K562 (cell line): Measurements from ENCODE around the gene IRF2BP2. TPM values are rescaled to one million over a fixed set of nuclear protein-coding genes. Genes with fewer than 3 reads are reported as not detected.

ENCODE experiments used
- ATAC-seq: fragments of 200-7000 bp; cut with Tn5 transposase; 3 replicates; pipeline ENCODE4 v1.9.1; 2020; ENCODE audit warnings: moderate library complexity
- BruUV-seq: library from RNA; stranded (reverse); fragments of 400-500 nt; replicated peaks from 2 replicates; lab custom pipeline; 2021; lab: Mats Ljungman, UMichigan
- CTCF ChIA-PET: fragments of 300-600 bp; formaldehyde crosslinking; extraction: SDS; loops from one replicate; lab custom pipeline; 2021; ENCODE audit warnings: low intra/inter-chr PET ratio; lab: Yijun Ruan, JAX
- POLR2A ChIA-PET: fragments of 300-600, 350-650 bp; sonication (Branson Sonifier 250); formaldehyde crosslinking; extraction: SDS; loops from one replicate; lab custom pipeline; 2021; ENCODE audit warnings: antibody characterized with exemption, inconsistent platforms; lab: Yijun Ruan, JAX
- DNase-seq, 4 experiments: peaks; one replicate each; pipeline versions ENCODE4 v3.0.0 to v3.0.0-alpha.2; 2011 to 2018; ENCODE audit warnings: low spot score in 3 of 4, mixed read lengths in 3 of 4; ENCODE audit errors: extremely low read depth in 1 of 4
- FAIRE-seq: peaks from 2 replicates; lab custom pipeline; 2011; peaks lifted over from hg19 to GRCh38; lab: Jason Lieb, UNC
- H2AFZ ChIP-seq: 2 replicates; pipeline ENCODE4 v1.6.0; 2011; ENCODE audit warnings: low read depth, low read length, control low read depth, inconsistent platforms
- H3K27ac ChIP-seq: fragments of 200-600 bp; 3 replicates; pipeline ENCODE4 v1.8.0; 2011; ENCODE audit warnings: low read depth, mild to moderate bottlenecking, control low read depth, inconsistent platforms, low read length, moderate library complexity, mixed read lengths; ENCODE audit errors: extremely low read depth
- H3K27me3 ChIP-seq, 2 experiments: fragments of 300-600 bp in 1 of 2; 2 replicates in 1 of 2; 3 replicates in 1 of 2; pipeline versions ENCODE4 v1.6.0 to v1.8.0; 2011; ENCODE audit warnings: inconsistent platforms in 2 of 2, low read length in 2 of 2, mild to moderate bottlenecking in 1 of 2, mixed read lengths in 1 of 2, moderate library complexity in 1 of 2; ENCODE audit not compliant: control insufficient read depth in 2 of 2, insufficient read depth in 2 of 2
- H3K36me3 ChIP-seq: fragments of 300-600 bp; 3 replicates; pipeline ENCODE4 v1.8.0; 2011; ENCODE audit warnings: mild to moderate bottlenecking, low read length, inconsistent platforms; ENCODE audit not compliant: control insufficient read depth, insufficient read depth
- H3K4me1 ChIP-seq, 2 experiments: fragments of 200-600 bp in 1 of 2; replicated peaks in 1 of 2; 2 replicates in 1 of 2; 3 replicates in 1 of 2; pipeline versions ENCODE4 v1.5.1 to v1.8.0; 2011; ENCODE audit warnings: inconsistent platforms in 2 of 2, low read length in 2 of 2, mild to moderate bottlenecking in 1 of 2, mixed read lengths in 1 of 2, moderate library complexity in 1 of 2; ENCODE audit not compliant: control insufficient read depth in 2 of 2, insufficient read depth in 2 of 2
- H3K4me2 ChIP-seq: 2 replicates; pipeline ENCODE4 v1.6.1; 2011; ENCODE audit warnings: low read length, control low read depth, inconsistent platforms, mixed read lengths; ENCODE audit not compliant: insufficient read depth
- H3K4me3 ChIP-seq: fragments of 200-600 bp; sonication (generic), shearing (Covaris generic); 2 replicates; pipeline ENCODE4 v1.5.1; 2016; ENCODE audit warnings: control low read depth, inconsistent platforms
- H3K79me2 ChIP-seq: fragments of 200-600 bp; 3 replicates; pipeline ENCODE4 v1.8.0; 2011; ENCODE audit warnings: low read length, inconsistent platforms; ENCODE audit not compliant: control insufficient read depth, insufficient read depth
- H3K9ac ChIP-seq, 2 experiments: 2 replicates each; pipeline versions ENCODE4 v1.6.0 to v1.6.1; 2011; ENCODE audit warnings: low read depth in 2 of 2, low read length in 2 of 2, control low read depth in 1 of 2, inconsistent platforms in 1 of 2, mild to moderate bottlenecking in 1 of 2, mixed read lengths in 1 of 2; ENCODE audit not compliant: insufficient read depth in 1 of 2
- H3K9me1 ChIP-seq: one replicate; pipeline ENCODE4 v1.6.0; 2011; ENCODE audit warnings: inconsistent platforms, mild to moderate bottlenecking, low read length, moderate library complexity; ENCODE audit not compliant: control insufficient read depth, insufficient read depth
- H3K9me3 ChIP-seq: replicated peaks from 2 replicates; pipeline ENCODE4 v1.5.1; 2011; ENCODE audit warnings: low read depth, low read length, inconsistent platforms; ENCODE audit not compliant: control insufficient read depth, insufficient read depth
- H4K20me1 ChIP-seq: replicated peaks from 2 replicates; pipeline ENCODE4 v1.6.1; 2011; ENCODE audit warnings: low read length, inconsistent platforms, mixed read lengths; ENCODE audit not compliant: control insufficient read depth, insufficient read depth
- DMBX1 ChIP-seq: fragments of 250-450 bp; sonication (Bioruptor Pico); IDR thresholded peaks from 2 replicates; pipeline ENCODE4 v1.8.0; 2022; ENCODE audit warnings: inconsistent platforms, mild to moderate bottlenecking, moderate library complexity, borderline replicate concordance
- ELF4 ChIP-seq: fragments of 450-650 bp; formaldehyde crosslinking; IDR thresholded peaks from 2 replicates; pipeline ENCODE4 v1.4.0; 2022; ENCODE audit warnings: missing genetic modification characterization
- ETS2 ChIP-seq: IDR thresholded peaks from 2 replicates; pipeline ENCODE4 v1.6.1; 2016; ENCODE audit warnings: borderline replicate concordance, missing genetic modification characterization, mild to moderate bottlenecking, moderate library complexity, missing compliant biosample characterization; ENCODE audit not compliant: poor library complexity, severe bottlenecking
- ETV5 ChIP-seq: sonication (generic); formaldehyde crosslinking; IDR thresholded peaks from 2 replicates; pipeline ENCODE4 v1.4.0; 2020; ENCODE audit warnings: low read depth, mild to moderate bottlenecking, missing genetic modification reagents
- FOXJ3 ChIP-seq: sonication (generic); formaldehyde crosslinking; IDR thresholded peaks from 2 replicates; pipeline ENCODE4 v1.4.0; 2020; ENCODE audit warnings: mild to moderate bottlenecking, missing genetic modification reagents
- GABPA ChIP-seq: fragments of 200-800 bp; sonication (Bioruptor generic); conservative IDR thresholded peaks from 2 replicates; pipeline ENCODE4 v1.6.1; 2016; ENCODE audit warnings: low read depth, missing genetic modification characterization, missing compliant biosample characterization
- IFI16 ChIP-seq: fragments of 250-450 bp; sonication (Bioruptor Pico); IDR thresholded peaks from 2 replicates; pipeline ENCODE4 v2.1.2; 2022; ENCODE audit warnings: mild to moderate bottlenecking, inconsistent platforms
- ILK ChIP-seq: fragments of 450-650 bp; IDR thresholded peaks from 2 replicates; pipeline ENCODE4 v1.6.1; 2016; ENCODE audit warnings: missing genetic modification characterization, low read depth, mild to moderate bottlenecking, missing compliant biosample characterization, moderate library complexity, borderline replicate concordance
- KLF6 ChIP-seq: fragments of 250-450 bp; sonication (Bioruptor Pico); IDR thresholded peaks from 2 replicates; pipeline ENCODE4 v1.4.0; 2020; ENCODE audit warnings: mild to moderate bottlenecking, moderate library complexity, borderline replicate concordance
- MCM5 ChIP-seq: fragments of 450-650 bp; IDR thresholded peaks from 2 replicates; pipeline ENCODE4 v1.6.1; 2016; ENCODE audit warnings: low read depth
- NEUROD1 ChIP-seq: fragments of 150-350 bp; IDR thresholded peaks from 2 replicates; pipeline ENCODE4 v1.6.1; 2014; ENCODE audit warnings: borderline replicate concordance, low read length, low read depth; ENCODE audit not compliant: partially characterized antibody
- NRF1 ChIP-seq, 2 experiments: fragments of 450-650 bp; IDR thresholded peaks in 1 of 2; conservative IDR thresholded peaks in 1 of 2; 2 replicates each; pipeline ENCODE4 v1.6.1; 2014; ENCODE audit warnings: mild to moderate bottlenecking in 2 of 2
- SMARCB1 ChIP-seq: IDR thresholded peaks from 2 replicates; pipeline ENCODE4 v1.6.1; 2011; ENCODE audit warnings: improper control_type of control experiment, low read depth; ENCODE audit not compliant: insufficient read length
- SUPT5H ChIP-seq: fragments of 450-650 bp; IDR thresholded peaks from 2 replicates; pipeline ENCODE4 v1.6.1; 2016
- TEAD1 ChIP-seq, 2 experiments: fragments of 450-650 bp in 1 of 2; sonication (generic) in 1 of 2; formaldehyde crosslinking; IDR thresholded peaks; 2 replicates each; pipeline versions ENCODE4 v1.4.0 to v1.8.0; 2020 to 2022; ENCODE audit warnings: mild to moderate bottlenecking in 2 of 2, missing genetic modification reagents in 1 of 2
- ZBTB12 ChIP-seq: fragments of 250-450 bp; sonication (Bioruptor Pico); IDR thresholded peaks from 2 replicates; pipeline ENCODE4 v1.4.0; 2020
- ZNF121 ChIP-seq: sonication (generic); formaldehyde crosslinking; conservative IDR thresholded peaks from 2 replicates; pipeline ENCODE4 v1.8.0; 2022; ENCODE audit warnings: missing genetic modification reagents
- ZNF143 ChIP-seq: sonication (generic); formaldehyde crosslinking; IDR thresholded peaks from 2 replicates; pipeline ENCODE4 v1.9.0; 2022; ENCODE audit warnings: mild to moderate bottlenecking, missing genetic modification reagents
- ZNF695 ChIP-seq: fragments of 450-650 bp; formaldehyde crosslinking; IDR thresholded peaks from 2 replicates; pipeline ENCODE4 v1.4.0; 2020; ENCODE audit warnings: mild to moderate bottlenecking, moderate library complexity
- ZNF77 ChIP-seq: fragments of 250-450 bp; sonication (Bioruptor Pico); IDR thresholded peaks from 2 replicates; pipeline ENCODE4 v1.5.0; 2020
- ZNF830 ChIP-seq: fragments of 250-450 bp; sonication (Bioruptor Pico); IDR thresholded peaks from 2 replicates; pipeline ENCODE4 v1.5.0; 2021; ENCODE audit warnings: mild to moderate bottlenecking
- WGBS: fragments of 100-300 bp; shearing (Covaris generic); methylation state at CpG from one replicate; pipeline ENCODE4 v1.1.6; 2016; ENCODE audit warnings: low coverage, mixed read lengths; ENCODE audit not compliant: insufficient coverage; ENCODE audit errors: missing lambda C conversion rate; 5-methylcytosine and 5-hydroxymethylcytosine counted together
- in situ Hi-C: fragments of 300-500 bp; cut with MboI; formaldehyde crosslinking; loops from 4 replicates; pipeline ENCODE4 v1.15.0; 2018; ENCODE audit warnings: inconsistent platforms, mixed read lengths
- intact Hi-C: fragments of 100-400 bp; cut with micrococcal nuclease; formaldehyde crosslinking; loops from 2 replicates; pipeline ENCODE4 v1.14.2; 2022
- polyA plus RNA-seq, 8 experiments: library from polyadenylated mRNA; depleted of rRNA in 4 of 8; stranded (reverse) in 5 of 8; unstranded in 3 of 8; fragments of >200 nt; fragmentation: Nextera tagmentation in 2 of 8; fragmentation: Illumina TruSeq in 1 of 8; extraction: Ambion mirVana in 2 of 8; extraction: Trizol in 1 of 8; gene quantifications; 2 replicates each; pipeline versions ENCODE4 v1.2.1 to v1.2.3, GENCODE V29; 2011 to 2014; ENCODE audit warnings: inconsistent platforms in 1 of 8, missing spikeins in 1 of 8
- total RNA-seq, 7 experiments: library from RNA; depleted of rRNA in 6 of 7; stranded (reverse); fragments of >200 nt in 6 of 7; fragmentation: Illumina TruSeq in 2 of 7; extraction: Trizol in 2 of 7; gene quantifications; 2 replicates each; pipeline versions ENCODE4 v1.2.1 to v1.2.3, GENCODE V29; 2011 to 2021; ENCODE audit warnings: low replicate concordance in 1 of 7
- TF ChIP-seq, protein P1 (sequence below): fragments of 450-650 bp; IDR thresholded peaks from 2 replicates; pipeline ENCODE4 v1.6.1; 2018; ENCODE audit warnings: mild to moderate bottlenecking, low read depth; ENCODE audit not compliant: partially characterized antibody

IRF2BP2 gene
- total and polyA plus RNA-seq, 9 of the 15 experiments (the other 6 are each of a cell fraction or from before 2014, with no cell fraction given): 7.7 to 68.6 (median 22.1) TPM

GRCh38 chr1:234555390-234556024, 54.5 kb downstream of the IRF2BP2 start:
- Histone ChIP-seq H3K27me3 (no peaks in the 10 kb centered on the region), H3K36me3 (no peaks in the 10 kb centered on the region), H3K9ac (peak overlapping the region in 1 of 2 experiments; percentile 66; a peak in 1 of 4 replicates), H3K27ac (peak overlapping the region; percentile 32; the same call in 2 of the 3 replicates), H3K9me3 (no peaks in the 10 kb centered on the region), H3K9me1 (no peaks in the 10 kb centered on the region), H3K4me2 (no peak overlapping the region), H3K79me2 (no peaks in the 10 kb centered on the region), H2AFZ (peak overlapping the region; percentile 58; the same call in 1 of the 2 replicates), H3K4me1 (peaks cover 32 to 54% of the 10 kb centered on the region in 2 experiments), H3K4me3 (no peak overlapping the region), H4K20me1 (no peaks in the 10 kb centered on the region)
- ATAC-seq (no peak), DNase-seq (no peak), FAIRE-seq (no peak)
- in situ Hi-C loops: no loop called here
- intact Hi-C loops: no loop called here
- 90% methylated on average over 10 of the region's 10 CpGs for WGBS
- POLR2A ChIA-PET: interaction anchor here (0.7 to 4.9 kb wide), 9 partner anchors 8 to 57 kb away, joined by 3 to 37 read pairs (median 4); no protein-coding TSS in a partner anchor
- CTCF ChIA-PET: no interaction called here
- no TSS peak for BruUV-seq
- TF ChIP-seq ETS2 (tag): no peak
- 0 out of 2 replicates have a peak, but pooled peaks have one; percentile 12 for TF ChIP-seq DMBX1 (CRISPR knock-in tag)
- no peak for TF ChIP-seq MCM5
- TF ChIP-seq ILK: no peak
- TF ChIP-seq SMARCB1: no peak
- TF ChIP-seq NEUROD1: no peak
- TF ChIP-seq FOXJ3 (CRISPR knock-in tag): no peak
- TF ChIP-seq ZNF77 (CRISPR knock-in tag): no peak
- TF ChIP-seq ETV5 (CRISPR knock-in tag): no peak
- no peak for TF ChIP-seq ELF4 (CRISPR knock-in tag)
- TF ChIP-seq SUPT5H: no peak
- no peak for TF ChIP-seq ZNF830 (CRISPR knock-in tag)
- no peak for TF ChIP-seq KLF6 (CRISPR knock-in tag)
- no peak for TF ChIP-seq ZNF695
- no peak for TF ChIP-seq ZNF121 (CRISPR knock-in tag)
- TF ChIP-seq NRF1 (conservative IDR thresholded peaks at IDR 0.05 in 1 of 2, IDR thresholded peaks at IDR 0.05 in 1 of 2): no peak
- TF ChIP-seq TEAD1 (CRISPR knock-in tag; IDR thresholded peaks at IDR 0.05): no peak
- no peak for TF ChIP-seq ZNF143 (CRISPR knock-in tag)
- no peak for TF ChIP-seq GABPA
- TF ChIP-seq IFI16: no peak
- TF ChIP-seq ZBTB12 (CRISPR knock-in tag): no peak
- TF ChIP-seq, protein P1, sequence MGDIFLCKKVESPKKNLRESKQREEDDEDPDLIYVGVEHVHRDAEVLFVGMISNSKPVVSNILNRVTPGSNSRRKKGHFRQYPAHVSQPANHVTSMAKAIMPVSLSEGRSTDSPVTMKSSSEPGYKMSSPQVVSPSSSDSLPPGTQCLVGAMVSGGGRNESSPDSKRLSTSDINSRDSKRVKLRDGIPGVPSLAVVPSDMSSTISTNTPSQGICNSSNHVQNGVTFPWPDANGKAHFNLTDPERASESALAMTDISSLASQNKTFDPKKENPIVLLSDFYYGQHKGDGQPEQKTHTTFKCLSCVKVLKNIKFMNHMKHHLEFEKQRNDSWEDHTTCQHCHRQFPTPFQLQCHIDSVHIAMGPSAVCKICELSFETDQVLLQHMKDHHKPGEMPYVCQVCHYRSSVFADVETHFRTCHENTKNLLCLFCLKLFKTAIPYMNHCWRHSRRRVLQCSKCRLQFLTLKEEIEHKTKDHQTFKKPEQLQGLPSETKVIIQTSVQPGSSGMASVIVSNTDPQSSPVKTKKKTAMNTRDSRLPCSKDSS: no peak
